ENCODE results near the gene CDCP1. TPM values are rescaled to one million over a fixed set of nuclear protein-coding genes. Genes with fewer than 3 reads are reported as not detected.

Gene CDCP1
- 1 to 10 TPM in 3 of 4 donors, under 1 TPM in 1; 0.49 to 2.0 (median 1.1) TPM for polyA plus RNA-seq (ENCODE audit: insufficient read length in 4 of 4)

- no peak for DNase-seq (ENCODE audit: low read depth in 4 of 4, low spot score in 3 of 4)
Observed at GRCh38 chr3:45145681-45146614, at the start of gene CDCP1. CDCP1 (minus strand) TSS chr3:45146378; CDS start chr3:45146287, 91 bp downstream.

- no peak for DNase-seq (ENCODE audit: low read depth in 4 of 4, low spot score in 3 of 4)
Observed at GRCh38 chr3:45194791-45195190, 48.6 kb upstream of the CDCP1 start.

- DNase-seq (ENCODE audit: low read depth in 4 of 4, low spot score in 3 of 4) = no peak
Observed at GRCh38 chr3:45191924-45192417, 45.8 kb upstream of the CDCP1 start.

GRCh38 chr3:45191424-45191823 is 45.2 kb upstream of the CDCP1 start:
- DNase-seq (ENCODE audit: low read depth in 4 of 4, low spot score in 3 of 4) = no peak

GRCh38 chr3:45188719-45189659 is 42.8 kb upstream of the CDCP1 start:
- DNase-seq (ENCODE audit: low read depth in 4 of 4, low spot score in 3 of 4) = peak in 2 of 4 donors; percentile 42 to 52

GRCh38 chr3:45187694-45188141 is 41.5 kb upstream of the CDCP1 start:
- DNase-seq (ENCODE audit: low read depth in 4 of 4, low spot score in 3 of 4) = no peak

GRCh38 chr3:45186871-45187270 is 40.7 kb upstream of the CDCP1 start:
- DNase-seq (ENCODE audit: low read depth in 4 of 4, low spot score in 3 of 4) = no peak

GRCh38 chr3:45185461-45185860 is 39.3 kb upstream of the CDCP1 start:
- DNase-seq (ENCODE audit: low read depth in 4 of 4, low spot score in 3 of 4) = no peak

GRCh38 chr3:45185052-45185451 is 38.9 kb upstream of the CDCP1 start:
- DNase-seq (ENCODE audit: low read depth in 4 of 4, low spot score in 3 of 4) = no peak

GRCh38 chr3:45183872-45184262 is 37.7 kb upstream of the CDCP1 start:
- no peak for DNase-seq (ENCODE audit: low read depth in 4 of 4, low spot score in 3 of 4)

GRCh38 chr3:45182915-45183871 is 37.0 kb upstream of the CDCP1 start:
- no peak for DNase-seq (ENCODE audit: low read depth in 4 of 4, low spot score in 3 of 4)

GRCh38 chr3:45181496-45181895 is 35.3 kb upstream of the CDCP1 start:
- no peak for DNase-seq (ENCODE audit: low read depth in 4 of 4, low spot score in 3 of 4)

- DNase-seq (ENCODE audit: low read depth in 4 of 4, low spot score in 3 of 4) = no peak
Observed at GRCh38 chr3:45180899-45181298, 34.7 kb upstream of the CDCP1 start.

- DNase-seq (ENCODE audit: low read depth in 4 of 4, low spot score in 3 of 4) = no peak
Observed at GRCh38 chr3:45180051-45180450, 33.9 kb upstream of the CDCP1 start.

GRCh38 chr3:45179163-45179562 is 33.0 kb upstream of the CDCP1 start:
- DNase-seq (ENCODE audit: low read depth in 4 of 4, low spot score in 3 of 4) = no peak

GRCh38 chr3:45178183-45179023 is 32.2 kb upstream of the CDCP1 start:
- no peak for DNase-seq (ENCODE audit: low read depth in 4 of 4, low spot score in 3 of 4)

GRCh38 chr3:45176912-45177311 is 30.7 kb upstream of the CDCP1 start:
- DNase-seq (ENCODE audit: low read depth in 4 of 4, low spot score in 3 of 4) = no peak

- no peak for DNase-seq (ENCODE audit: low read depth in 4 of 4, low spot score in 3 of 4)
Observed at GRCh38 chr3:45174234-45174633, 28.1 kb upstream of the CDCP1 start.

- no peak for DNase-seq (ENCODE audit: low read depth in 4 of 4, low spot score in 3 of 4)
Observed at GRCh38 chr3:45173776-45174175, 27.6 kb upstream of the CDCP1 start.

Measured in left renal pelvis (tissue), 4 donors.